Activated CD8-positive, alpha-beta memory T cell treated with anti-CD3 and anti-CD28 coated beads, Interleukin-2, amount 50 U/mL, for 48 hours (primary cell): ENCODE measurements around the gene GAL3ST2.

ENCODE experiments used
- DNase-seq: peaks from one replicate; pipeline ENCODE4 v3.0.0-alpha.2; 2020

Gene GAL3ST2

GRCh38 chr2:241848761-241849615 is 72.4 kb downstream of the GAL3ST2 start:
- DNase-seq = no peak

GRCh38 chr2:241849616-241850543 is 73.3 kb downstream of the GAL3ST2 start:
- DNase-seq = no peak

DNA sequence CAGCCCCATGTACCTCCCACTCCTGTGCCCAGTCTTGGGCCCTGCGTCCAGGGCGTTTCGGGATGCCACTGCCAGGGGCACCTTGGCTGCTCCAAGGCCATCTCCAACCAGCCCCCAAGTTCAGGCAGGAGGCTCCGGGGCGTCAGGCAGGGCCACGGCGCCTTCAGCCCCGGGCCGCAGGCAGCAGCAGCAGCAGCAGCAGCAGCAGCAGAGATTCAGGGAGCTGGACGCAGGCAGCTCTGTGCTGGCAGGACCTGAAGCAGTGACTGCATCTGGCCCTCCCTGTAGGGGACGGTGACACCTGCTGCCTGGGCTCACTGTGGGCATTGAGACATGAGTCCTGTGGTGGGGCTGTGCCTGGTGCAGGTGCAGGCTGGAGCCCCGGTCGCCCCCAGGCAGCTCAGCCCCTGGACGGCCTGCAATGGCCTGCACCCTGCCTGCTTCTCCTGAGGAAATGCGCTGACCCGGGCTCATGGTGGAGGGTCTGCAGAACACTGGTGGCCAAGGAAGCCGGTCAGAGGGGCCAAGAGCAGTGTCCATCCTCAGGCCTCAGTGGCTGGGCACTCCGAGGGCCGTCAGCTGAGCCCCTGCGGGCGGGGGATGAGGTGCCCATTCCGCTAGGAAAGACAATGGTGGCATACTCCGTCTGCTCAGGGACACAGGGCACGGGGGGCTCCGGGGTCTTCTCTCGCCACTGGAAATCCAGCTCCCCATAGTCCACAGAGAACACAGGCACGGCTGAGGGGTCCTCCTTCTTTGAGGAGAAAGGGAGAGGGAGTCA is 74.1 kb downstream of the GAL3ST2 start:
- no peak for DNase-seq

DNA sequence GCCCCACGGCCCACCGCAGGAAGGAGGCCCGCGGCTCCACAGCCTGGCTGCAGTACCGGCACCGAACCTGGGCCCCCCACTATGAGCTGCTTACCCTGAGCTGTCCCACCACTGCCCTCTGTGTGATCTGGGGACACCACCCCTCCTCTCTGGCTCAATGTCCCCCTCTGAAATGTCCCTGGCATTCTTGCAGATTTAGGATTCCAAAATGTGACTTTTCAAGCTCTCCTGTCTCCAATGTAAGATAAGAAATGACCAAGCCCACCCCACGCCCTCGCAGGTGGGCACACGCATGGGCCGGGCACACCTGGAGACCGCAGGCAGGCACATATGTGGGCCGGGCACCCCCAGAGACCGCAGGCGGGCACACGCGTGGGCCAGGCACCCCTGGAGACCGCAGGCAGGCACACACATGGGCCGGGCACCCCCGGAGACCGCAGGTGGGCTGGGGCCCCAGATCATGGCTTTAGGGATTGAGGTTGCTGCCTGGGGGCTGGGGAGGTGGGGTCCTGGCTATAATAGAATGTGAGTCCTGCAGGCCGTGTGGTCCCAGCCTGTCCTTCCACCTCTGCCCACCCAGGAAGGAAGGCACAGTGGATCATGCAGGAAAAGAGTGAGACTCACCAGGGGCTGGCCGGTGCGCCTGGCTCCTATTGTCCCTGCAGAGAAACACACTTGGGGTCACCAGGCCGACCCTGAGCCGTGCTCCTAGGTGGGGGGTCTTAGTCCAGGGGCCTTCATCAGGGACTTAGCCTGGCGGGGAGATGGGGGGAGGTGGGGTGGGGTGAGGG is 74.9 kb downstream of the GAL3ST2 start:
- no peak for DNase-seq

- no peak for DNase-seq
Measured at GRCh38 chr2:241852116-241852980, 75.7 kb downstream of the GAL3ST2 start.

- DNase-seq = no peak
Measured at GRCh38 chr2:241852981-241853631, 76.5 kb downstream of the GAL3ST2 start.
